Measurements from ENCODE around the gene ZCCHC2. TPM values are rescaled to one million over a fixed set of nuclear protein-coding genes. Genes with fewer than 3 reads are reported as not detected.

ZCCHC2 gene
- total and polyA plus RNA-seq, 5 donors from 2014 or later, result 1.7 to 82.5 (median 2.1) TPM

- ATAC-seq (ENCODE audit: low read depth in 2 of 2), result peak; percentile 73 to 75
- H3K9me3 Mint-ChIP-seq, result peaks cover 0 to 1% (median 0%) of the 10 kb centered on the region in 7 donors
These were observed 61.7 kb downstream of the ZCCHC2 start for GRCh38 chr18:62584241-62585120.

DNA sequence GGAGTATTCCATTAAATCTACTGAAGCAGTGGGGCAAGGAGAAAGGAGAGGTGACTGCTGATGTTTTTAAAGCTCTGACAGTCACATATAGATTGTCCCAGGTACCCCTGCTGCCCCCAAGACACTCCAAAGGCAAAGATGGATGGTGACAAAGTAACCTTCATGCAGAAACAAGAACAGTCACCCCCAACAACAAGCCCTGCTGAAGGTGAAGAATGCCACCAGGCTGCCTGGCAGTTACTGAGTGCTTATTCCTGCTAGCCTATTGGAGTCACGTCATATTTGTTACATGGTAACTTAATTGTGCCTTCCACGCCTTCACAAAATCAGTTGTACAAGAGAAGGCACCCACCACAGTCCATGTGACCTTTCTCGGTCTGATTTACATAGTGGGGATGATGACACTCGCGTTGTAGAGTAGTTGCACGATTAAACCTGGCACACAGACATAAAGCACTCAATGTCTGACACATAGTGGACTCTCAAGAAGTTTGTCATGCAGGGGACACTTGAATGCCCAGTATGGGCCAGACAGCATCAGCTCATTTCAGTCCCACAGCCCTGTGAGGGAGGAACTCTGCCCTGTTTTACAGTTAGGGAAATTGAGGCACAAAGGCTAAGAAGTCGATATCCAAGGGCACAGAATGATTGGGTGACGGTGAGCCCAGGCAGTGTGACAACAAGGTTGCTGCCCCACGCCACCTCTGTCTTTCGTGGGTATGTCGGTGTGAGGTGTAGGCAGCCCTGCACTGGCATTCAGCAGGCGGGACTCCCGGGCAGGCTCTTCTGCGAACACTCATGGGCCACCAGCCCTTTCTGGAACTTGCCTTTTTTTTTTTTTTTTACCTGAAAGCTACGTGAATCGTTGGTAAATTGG, 62.7 kb downstream of the ZCCHC2 start:
- H3K36me3 Mint-ChIP-seq, result peaks cover 4% of the 10 kb centered on the region
- no peaks in the 10 kb centered on the region for H3K9me3 ChIP-seq (ENCODE audit: control insufficient read depth in 2 of 2, low read length in 2 of 2)
- peak overlapping the region; percentile 34 for H3K27ac ChIP-seq (ENCODE audit: insufficient read depth, low read length, poor library complexity, severe bottlenecking)
- peaks cover 3% of the 10 kb centered on the region for H3K36me3 ChIP-seq (ENCODE audit: control insufficient read depth, insufficient read depth, low read length)
- H3K27ac Mint-ChIP-seq, result peak overlapping the region; percentile 62 to 78 (median 75)
- H3K4me3 Mint-ChIP-seq, result peak overlapping the region; percentile 44 to 76 (median 69)
- ATAC-seq (ENCODE audit: low read depth in 2 of 2) (peak; percentile 61 to 66), DNase-seq (peak in 2 of 3 donors; percentile 2 to 34)
- H3K4me3 ChIP-seq (ENCODE audit: low read depth, low read length), result peak overlapping the region; percentile 80
- peaks cover 2% of the 10 kb centered on the region for H3K27me3 Mint-ChIP-seq
- H3K9me3 Mint-ChIP-seq, result peaks cover 0 to 1% (median 0%) of the 10 kb centered on the region in 7 donors
- no peaks in the 10 kb centered on the region for H3K27me3 ChIP-seq (ENCODE audit: control insufficient read depth, insufficient read depth, low read length)
- H3K4me1 Mint-ChIP-seq, result peaks cover 21 to 39% (median 31%) of the 10 kb centered on the region in 4 donors
- H3K4me1 ChIP-seq (ENCODE audit: control insufficient read depth, insufficient read depth, low read length, poor library complexity, severe bottlenecking), result peaks cover 26% of the 10 kb centered on the region

More at GRCh38 chr18:62584241-62585120, 61.7 kb downstream of the ZCCHC2 start:
- peaks cover 6% of the 10 kb centered on the region for H3K36me3 ChIP-seq (ENCODE audit: control insufficient read depth, insufficient read depth, low read length)
- Mint-ChIP-seq H3K27me3 (no peaks in the 10 kb centered on the region), H3K4me3 (peak overlapping the region in 3 of 4 donors; percentile 11 to 64 (median 30)), H3K27ac (peak overlapping the region; percentile 47 to 84 (median 78)), H3K4me1 (peaks cover 21 to 39% (median 33%) of the 10 kb centered on the region in 4 donors), H3K36me3 (peaks cover 10% of the 10 kb centered on the region)
- no peak overlapping the region for H3K27ac ChIP-seq (ENCODE audit: insufficient read depth, low read length, poor library complexity, severe bottlenecking)
- H3K27me3 ChIP-seq (ENCODE audit: control insufficient read depth, insufficient read depth, low read length), result no peaks in the 10 kb centered on the region
- peaks cover 26% of the 10 kb centered on the region for H3K4me1 ChIP-seq (ENCODE audit: control insufficient read depth, insufficient read depth, low read length, poor library complexity, severe bottlenecking)
- no peaks in the 10 kb centered on the region for H3K9me3 ChIP-seq (ENCODE audit: control insufficient read depth in 2 of 2, low read length in 2 of 2)
- H3K4me3 ChIP-seq (ENCODE audit: low read depth, low read length), result peak overlapping the region; percentile 24
- DNase-seq, result peak; percentile 71 to 92 (median 82)

GRCh38 chr18:62586151-62586774, 63.4 kb downstream of the ZCCHC2 start:
- DNase-seq, result peak; percentile 41 to 81 (median 49)
- H3K4me1 Mint-ChIP-seq, result peaks cover 21 to 39% (median 31%) of the 10 kb centered on the region in 4 donors
- Histone ChIP-seq H3K9me3 (ENCODE audit: control insufficient read depth in 2 of 2, low read length in 2 of 2) (no peaks in the 10 kb centered on the region), H3K36me3 (ENCODE audit: control insufficient read depth, insufficient read depth, low read length) (peaks cover 3% of the 10 kb centered on the region), H3K27me3 (ENCODE audit: control insufficient read depth, insufficient read depth, low read length) (no peaks in the 10 kb centered on the region), H3K4me3 (ENCODE audit: low read depth, low read length) (peak overlapping the region; percentile 80), H3K4me1 (ENCODE audit: control insufficient read depth, insufficient read depth, low read length, poor library complexity, severe bottlenecking) (peaks cover 26% of the 10 kb centered on the region), H3K27ac (ENCODE audit: insufficient read depth, low read length, poor library complexity, severe bottlenecking) (peak overlapping the region; percentile 34)
- H3K27me3 Mint-ChIP-seq, result peaks cover 8% of the 10 kb centered on the region
- ATAC-seq (ENCODE audit: low read depth in 2 of 2), result peak; percentile 43 to 52
- peak overlapping the region; percentile 62 to 78 (median 75) for H3K27ac Mint-ChIP-seq
- peaks cover 4% of the 10 kb centered on the region for H3K36me3 Mint-ChIP-seq
- H3K4me3 Mint-ChIP-seq, result peak overlapping the region; percentile 44 to 76 (median 69)
- peaks cover 0 to 1% (median 0%) of the 10 kb centered on the region in 7 donors for H3K9me3 Mint-ChIP-seq

DNA sequence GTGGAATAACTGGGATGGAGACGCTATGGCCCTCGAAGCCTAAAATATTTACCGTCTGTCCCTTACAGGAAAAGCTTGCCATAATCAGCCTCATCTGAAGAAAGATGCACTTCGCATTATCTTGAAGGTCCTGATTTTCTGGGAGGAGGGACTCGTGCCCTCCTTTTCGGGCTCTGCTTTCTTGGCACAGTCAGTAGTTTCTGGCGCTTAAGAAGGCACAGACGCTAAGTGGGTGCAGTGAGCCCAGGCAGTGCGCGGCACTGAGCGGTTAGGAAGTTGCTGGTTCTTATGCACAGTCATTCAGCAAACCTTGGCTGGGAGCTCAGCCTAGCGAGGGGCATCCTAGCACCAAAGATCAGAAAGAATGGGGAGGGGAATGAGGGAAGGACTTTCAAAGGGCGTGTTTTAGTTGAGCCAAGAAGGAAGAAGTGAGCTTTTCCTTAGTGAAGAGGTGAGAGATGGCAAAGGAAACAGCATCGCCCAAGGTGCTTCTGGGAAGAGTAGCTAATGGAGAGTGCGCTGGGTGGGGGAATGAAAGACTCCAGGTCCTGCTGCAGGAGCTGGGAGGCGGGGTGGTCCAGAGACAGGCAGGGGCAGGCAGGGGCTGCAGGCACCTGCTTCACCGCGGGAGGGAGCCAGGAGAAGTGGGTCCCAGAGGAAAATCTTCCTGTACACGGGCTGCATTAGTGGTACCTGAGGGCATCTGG, 64.1 kb downstream of the ZCCHC2 start:
- Mint-ChIP-seq H3K9me3 (peaks cover 0 to 1% (median 0%) of the 10 kb centered on the region in 7 donors), H3K27ac (no peak overlapping the region), H3K4me3 (peak overlapping the region in 1 of 4 donors; percentile 76), H3K36me3 (peaks cover 1% of the 10 kb centered on the region), H3K27me3 (peaks cover 10% of the 10 kb centered on the region), H3K4me1 (peaks cover 19 to 39% (median 31%) of the 10 kb centered on the region in 4 donors)
- peaks cover 26% of the 10 kb centered on the region for H3K4me1 ChIP-seq (ENCODE audit: control insufficient read depth, insufficient read depth, low read length, poor library complexity, severe bottlenecking)
- ATAC-seq (ENCODE audit: low read depth in 2 of 2), result no peak
- peaks cover under 1% of the 10 kb centered on the region for H3K36me3 ChIP-seq (ENCODE audit: control insufficient read depth, insufficient read depth, low read length)
- H3K9me3 ChIP-seq (ENCODE audit: control insufficient read depth in 2 of 2, low read length in 2 of 2), result no peaks in the 10 kb centered on the region
- no peak overlapping the region for H3K27ac ChIP-seq (ENCODE audit: insufficient read depth, low read length, poor library complexity, severe bottlenecking)
- H3K27me3 ChIP-seq (ENCODE audit: control insufficient read depth, insufficient read depth, low read length), result no peaks in the 10 kb centered on the region
- no peak overlapping the region for H3K4me3 ChIP-seq (ENCODE audit: low read depth, low read length)
- no peak for DNase-seq

DNA sequence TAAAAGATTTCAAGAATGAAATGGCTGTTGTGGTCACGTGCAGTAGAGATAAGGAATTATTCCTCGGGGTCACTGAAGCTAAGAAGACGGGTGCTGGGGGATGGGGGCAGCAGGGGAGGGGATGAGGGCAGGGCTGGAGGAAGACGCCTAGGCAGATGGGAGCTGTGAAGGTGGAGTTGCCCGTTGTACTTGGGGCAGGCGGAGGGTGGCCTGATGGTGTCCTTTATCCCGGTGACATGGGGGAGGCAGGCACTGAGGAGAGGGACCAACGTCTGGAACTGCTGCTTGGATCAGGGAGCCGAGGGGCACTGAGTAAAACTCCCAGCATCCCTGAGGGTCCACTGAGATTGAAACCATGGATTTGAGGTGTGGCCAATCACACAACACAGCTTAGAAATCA, 64.9 kb downstream of the ZCCHC2 start:
- no peaks in the 10 kb centered on the region for H3K36me3 Mint-ChIP-seq
- H3K9me3 Mint-ChIP-seq, result peaks cover 0 to 1% (median 0%) of the 10 kb centered on the region in 7 donors
- Histone ChIP-seq H3K4me1 (ENCODE audit: control insufficient read depth, insufficient read depth, low read length, poor library complexity, severe bottlenecking) (peaks cover 26% of the 10 kb centered on the region), H3K4me3 (ENCODE audit: low read depth, low read length) (no peak overlapping the region), H3K27ac (ENCODE audit: insufficient read depth, low read length, poor library complexity, severe bottlenecking) (no peak overlapping the region), H3K27me3 (ENCODE audit: control insufficient read depth, insufficient read depth, low read length) (no peaks in the 10 kb centered on the region), H3K36me3 (ENCODE audit: control insufficient read depth, insufficient read depth, low read length) (no peaks in the 10 kb centered on the region), H3K9me3 (ENCODE audit: control insufficient read depth in 2 of 2, low read length in 2 of 2) (no peaks in the 10 kb centered on the region)
- H3K4me1 Mint-ChIP-seq, result peaks cover 18 to 37% (median 31%) of the 10 kb centered on the region in 4 donors
- H3K27me3 Mint-ChIP-seq, result peaks cover 14% of the 10 kb centered on the region
- H3K27ac Mint-ChIP-seq, result no peak overlapping the region
- ATAC-seq (ENCODE audit: low read depth in 2 of 2) (no peak), DNase-seq (no peak)
- no peak overlapping the region for H3K4me3 Mint-ChIP-seq

- no peak overlapping the region for H3K27ac Mint-ChIP-seq
- peaks cover 0 to 4% (median 0%) of the 10 kb centered on the region in 7 donors for H3K9me3 Mint-ChIP-seq
- peaks cover 26% of the 10 kb centered on the region for H3K4me1 ChIP-seq (ENCODE audit: control insufficient read depth, insufficient read depth, low read length, poor library complexity, severe bottlenecking)
- H3K36me3 ChIP-seq (ENCODE audit: control insufficient read depth, insufficient read depth, low read length), result no peaks in the 10 kb centered on the region
- ATAC-seq (ENCODE audit: low read depth in 2 of 2) (no peak), DNase-seq (no peak)
- H3K4me3 ChIP-seq (ENCODE audit: low read depth, low read length), result no peak overlapping the region
- no peaks in the 10 kb centered on the region for H3K27me3 ChIP-seq (ENCODE audit: control insufficient read depth, insufficient read depth, low read length)
- H3K27ac ChIP-seq (ENCODE audit: insufficient read depth, low read length, poor library complexity, severe bottlenecking), result no peak overlapping the region
- peaks cover 18 to 35% (median 28%) of the 10 kb centered on the region in 4 donors for H3K4me1 Mint-ChIP-seq
- H3K27me3 Mint-ChIP-seq, result peaks cover 14% of the 10 kb centered on the region
- no peaks in the 10 kb centered on the region for H3K36me3 Mint-ChIP-seq
- no peaks in the 10 kb centered on the region for H3K9me3 ChIP-seq (ENCODE audit: control insufficient read depth in 2 of 2, low read length in 2 of 2)
- H3K4me3 Mint-ChIP-seq, result peak overlapping the region in 1 of 4 donors; percentile 26
These were observed 65.4 kb downstream of the ZCCHC2 start for GRCh38 chr18:62588217-62588616.

Measured in CD4-positive, CD25-positive, alpha-beta regulatory T cell (primary cell).